GM18526 (cell line): Measurements from ENCODE around the gene CYTH1.

Source experiments
- POLR2A ChIP-seq: IDR thresholded peaks from 3 replicates; pipeline ENCODE4 v1.6.1; 2011; ENCODE audit not compliant: insufficient read length; ENCODE audit errors: extremely low read depth

CYTH1 gene

DNA sequence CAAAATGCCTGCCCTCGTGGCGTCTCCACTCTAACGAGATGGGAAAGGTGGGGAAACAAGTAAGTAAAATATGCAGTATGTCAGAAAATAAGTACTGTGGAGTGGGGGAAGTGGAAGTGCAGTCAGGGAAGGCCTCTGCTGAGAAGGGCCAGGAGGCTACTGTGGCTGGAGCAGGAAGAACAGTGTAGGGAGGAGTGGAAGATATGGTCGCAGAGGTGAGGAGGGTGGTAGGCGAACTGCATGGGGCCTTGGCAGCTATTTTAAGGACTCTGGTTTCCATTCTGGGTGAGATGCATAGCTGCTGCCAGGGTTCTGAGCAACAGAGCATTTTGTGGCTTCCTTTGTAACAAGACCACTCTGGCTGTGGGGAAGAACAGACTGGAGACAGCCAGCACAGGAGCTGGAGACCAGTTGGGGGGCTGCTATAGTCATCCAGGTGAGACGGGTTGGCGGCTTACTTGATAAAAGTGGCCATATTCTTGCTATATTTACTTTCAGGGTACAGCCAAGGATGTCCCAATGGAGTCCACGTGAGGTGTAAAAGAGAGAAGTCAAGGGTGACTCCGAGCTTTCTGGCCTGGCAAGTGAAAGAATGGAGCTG lies 42.6 kb downstream of the CYTH1 start:
- TF ChIP-seq POLR2A = no peak

DNA sequence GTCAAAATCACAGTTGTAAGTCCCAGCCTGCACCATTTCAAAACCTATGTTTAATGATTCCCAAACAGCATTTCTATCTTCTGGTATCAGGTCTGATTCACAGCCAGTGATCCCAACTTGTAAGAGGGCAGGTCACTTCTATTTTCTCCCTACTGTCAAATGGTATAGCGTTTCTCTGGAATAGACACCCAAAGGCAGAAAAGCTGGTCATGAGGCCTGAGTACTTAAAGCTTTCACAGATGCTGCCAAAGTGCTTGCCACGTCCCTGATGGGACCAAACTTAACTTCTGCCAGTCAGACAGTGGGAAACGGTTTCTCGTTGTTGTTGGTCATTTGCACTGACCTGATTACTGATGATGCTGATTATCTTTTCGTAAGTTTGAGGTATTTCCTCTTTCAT lies 43.4 kb downstream of the CYTH1 start:
- TF ChIP-seq POLR2A = no peak

DNA sequence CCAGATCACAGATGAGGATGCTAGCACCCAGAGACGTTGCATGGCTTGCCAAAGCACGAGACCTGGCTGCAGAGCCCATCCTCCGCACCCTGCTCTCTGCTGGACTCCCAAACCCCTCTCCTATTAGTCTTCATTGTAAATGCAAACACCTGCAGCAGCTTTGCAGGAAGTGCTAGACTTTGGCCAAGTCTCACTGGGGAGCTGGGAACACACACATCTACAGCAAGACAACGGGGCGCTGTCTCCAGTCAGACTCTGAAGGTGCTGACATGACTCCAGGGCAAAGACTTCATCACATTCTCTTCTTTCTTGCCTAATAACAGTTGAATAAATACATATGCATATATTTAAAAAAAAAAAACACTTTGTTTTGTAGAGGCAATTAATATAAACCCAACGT lies 43.8 kb downstream of the CYTH1 start:
- TF ChIP-seq POLR2A = no peak

DNA sequence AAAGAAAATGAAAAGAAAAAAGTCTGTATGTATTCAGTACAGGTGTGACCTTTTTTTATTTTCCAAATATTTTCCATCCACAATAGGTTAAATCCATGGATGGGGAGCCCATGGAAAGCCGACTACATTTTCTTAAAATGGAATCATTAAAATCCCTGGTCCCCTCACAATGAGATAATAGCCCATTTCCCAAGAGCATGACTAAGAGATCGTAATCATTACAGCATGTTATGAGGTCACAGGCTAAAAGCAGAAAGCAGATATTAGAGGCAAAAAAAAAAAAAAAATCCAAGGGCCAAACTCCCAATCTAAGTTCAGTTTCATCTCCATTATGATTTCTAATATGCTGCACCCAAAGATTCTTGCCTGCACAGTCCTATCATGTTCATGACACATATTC lies 44.7 kb downstream of the CYTH1 start:
- no peak for TF ChIP-seq POLR2A

DNA sequence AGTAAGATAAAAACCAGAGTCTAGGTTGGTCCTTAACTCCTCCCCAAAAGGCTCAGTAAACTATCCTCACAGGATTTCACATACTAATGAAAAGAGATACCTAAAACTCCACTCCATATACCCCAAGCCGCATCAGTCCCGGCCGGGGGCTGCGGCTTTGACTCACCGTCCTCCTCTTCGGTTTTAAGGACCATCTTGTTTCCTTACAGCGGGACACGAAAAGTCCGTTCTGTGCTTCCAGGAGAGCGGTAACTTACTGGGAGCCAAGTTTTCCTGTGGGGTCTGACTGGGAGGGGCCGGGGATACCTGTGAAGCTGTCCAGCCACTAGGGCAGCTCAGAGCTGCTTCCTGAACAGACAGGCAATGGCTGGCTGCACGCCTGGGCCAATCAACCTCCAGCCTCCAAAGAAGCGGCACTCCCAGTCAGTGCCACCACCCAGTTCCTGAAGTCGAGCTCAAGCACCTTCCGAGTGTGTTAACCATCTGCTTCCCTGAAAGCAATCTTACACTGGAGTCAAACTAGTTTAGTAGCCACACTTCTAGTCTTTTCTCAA lies 45.5 kb downstream of the CYTH1 start:
- peak; percentile 38 for TF ChIP-seq POLR2A

DNA sequence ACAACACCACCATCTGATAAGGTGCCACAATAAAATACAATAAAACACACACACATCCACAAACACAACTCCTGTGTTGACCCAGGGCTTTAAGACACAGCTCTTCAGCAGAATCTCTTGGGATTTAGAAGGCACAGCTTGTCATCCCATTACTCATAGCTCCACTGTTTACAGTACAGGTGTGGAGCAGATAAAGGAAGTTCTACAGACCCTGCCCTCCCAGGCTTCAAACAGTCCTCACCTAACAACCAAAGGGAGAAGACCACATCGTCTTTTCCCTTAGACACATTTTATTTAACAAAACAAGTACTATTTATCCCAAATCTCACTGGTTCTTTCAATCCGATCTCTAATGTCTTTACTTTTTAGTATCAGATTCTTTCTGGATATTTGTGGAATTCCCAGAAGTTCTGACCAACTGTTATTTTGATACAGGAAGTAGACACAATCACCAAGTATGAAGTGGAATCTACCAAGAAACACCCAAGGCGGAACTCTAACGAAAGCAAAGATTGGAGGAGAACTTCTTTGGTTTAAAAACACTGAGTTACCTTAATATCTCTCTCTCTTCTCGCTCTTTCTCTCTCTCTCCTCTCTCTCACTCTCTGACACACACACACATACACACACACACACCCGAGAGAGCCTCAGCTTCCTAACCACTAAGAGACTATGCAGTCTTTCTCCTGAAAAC lies 46.1 kb downstream of the CYTH1 start:
- TF ChIP-seq POLR2A = no peak

DNA sequence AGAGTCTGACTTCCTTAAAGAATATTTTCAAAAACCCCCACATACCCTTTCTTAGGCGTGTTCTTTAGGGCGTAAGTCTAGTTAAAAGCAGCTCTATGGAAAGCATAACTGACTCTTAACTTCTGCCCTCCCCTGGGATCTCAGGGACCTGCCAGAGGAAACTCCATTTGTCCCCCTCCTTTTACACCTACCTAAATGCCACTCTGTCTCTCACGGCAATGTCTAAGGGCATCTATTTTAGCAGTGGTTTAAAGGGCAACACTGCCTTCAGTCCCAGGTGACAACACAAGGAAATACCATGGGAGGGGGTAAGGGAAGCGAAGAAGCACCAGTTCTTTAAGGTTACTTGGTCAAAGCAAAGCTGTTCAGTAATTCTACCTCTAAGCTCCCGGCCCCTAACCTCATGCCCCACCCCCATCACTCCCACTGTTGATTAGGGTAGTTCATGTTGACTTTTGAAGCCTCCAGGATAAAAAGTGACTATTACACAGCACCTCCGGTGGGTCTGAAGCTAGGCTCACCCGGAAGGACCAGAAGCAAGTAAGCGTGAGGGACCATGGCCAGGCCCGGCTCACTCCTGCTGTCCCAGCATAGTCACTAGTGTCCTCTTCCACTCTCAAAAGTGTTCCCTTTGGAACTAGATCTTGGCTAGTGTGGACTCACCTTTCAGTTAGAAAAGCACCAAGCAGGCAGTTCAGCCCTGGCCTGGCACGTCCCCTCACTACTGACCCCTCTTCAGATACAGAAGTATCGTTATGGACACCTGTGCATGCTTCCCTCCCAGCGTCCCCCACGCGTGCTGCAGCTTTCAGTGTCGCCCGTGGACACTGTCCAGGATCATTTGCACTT lies 47.1 kb downstream of the CYTH1 start:
- TF ChIP-seq POLR2A = no peak

DNA sequence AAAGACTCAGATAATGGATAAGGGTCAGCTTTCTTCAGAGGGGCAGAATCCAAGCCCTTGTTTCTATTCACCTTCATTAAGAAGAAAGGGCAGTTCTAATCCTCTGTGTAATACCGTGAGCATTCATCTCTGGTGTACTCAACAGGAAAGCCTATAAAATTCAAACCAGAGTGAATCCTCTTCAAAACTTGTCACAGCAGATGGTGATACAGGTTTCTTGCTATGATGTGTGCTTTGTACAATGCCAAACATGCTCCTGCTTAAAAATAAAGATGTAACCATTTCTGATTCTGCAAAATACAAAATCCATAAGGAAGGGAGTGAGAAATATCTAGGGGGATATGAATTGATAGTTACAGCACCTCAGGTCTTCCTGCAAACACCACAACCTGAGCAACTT lies 49.7 kb downstream of the CYTH1 start:
- no peak for TF ChIP-seq POLR2A

DNA sequence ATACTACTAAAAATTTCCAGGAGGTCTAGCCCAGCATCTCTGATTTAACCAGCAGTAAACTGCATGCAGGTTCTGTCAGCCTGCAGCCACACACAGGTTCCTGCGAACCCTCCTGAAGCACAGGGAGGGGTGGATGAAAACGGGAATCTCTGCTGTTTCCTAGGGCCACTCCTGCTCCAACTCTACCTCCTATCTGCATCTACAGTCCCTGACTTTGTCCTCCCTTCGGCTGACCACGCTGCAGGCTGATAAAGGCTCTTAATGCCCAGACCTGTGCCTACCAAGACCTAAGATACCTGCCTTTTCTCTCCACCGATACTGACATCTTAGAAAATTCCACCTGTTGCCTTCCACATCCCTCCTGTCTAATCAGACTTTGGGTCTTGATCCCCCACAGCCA lies 50.2 kb downstream of the CYTH1 start:
- TF ChIP-seq POLR2A = no peak

DNA sequence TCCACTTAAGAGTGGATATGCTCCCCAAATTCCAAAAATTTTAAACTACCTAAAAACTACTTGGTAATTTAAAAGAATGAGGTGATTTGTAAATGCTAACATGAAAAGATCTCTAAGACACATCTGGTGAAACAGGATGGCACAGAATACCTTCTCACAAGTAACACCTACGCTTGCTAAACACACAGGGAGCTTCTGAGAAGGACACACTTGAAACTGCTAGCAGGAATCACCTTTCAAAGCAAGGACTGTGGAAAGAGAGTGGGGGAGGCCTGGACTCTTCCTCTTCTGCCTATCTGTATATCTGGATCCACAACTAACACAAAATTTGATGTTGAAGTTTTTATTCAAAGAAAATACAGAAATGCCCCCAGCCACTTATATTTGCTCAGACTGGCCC lies 52.4 kb downstream of the CYTH1 start:
- TF ChIP-seq POLR2A = no peak

DNA sequence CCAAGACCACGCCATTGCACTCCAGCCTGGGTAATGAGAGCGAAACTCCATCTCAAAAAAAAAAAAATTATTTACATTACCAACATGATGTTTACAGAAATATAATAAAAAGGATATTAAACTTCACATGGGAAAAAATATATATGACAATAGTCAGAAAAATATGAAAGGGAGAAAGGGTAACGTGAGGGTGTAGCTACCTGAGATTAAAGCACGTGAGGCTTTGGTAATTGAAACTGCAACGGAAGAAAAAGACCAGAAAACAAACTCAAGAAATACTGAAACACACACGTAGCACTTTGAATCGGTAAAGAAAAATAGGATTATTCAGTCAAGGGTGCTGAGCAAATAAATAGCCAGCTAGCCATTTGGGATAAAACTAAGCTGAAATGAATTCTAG lies 53.6 kb downstream of the CYTH1 start:
- no peak for TF ChIP-seq POLR2A

DNA sequence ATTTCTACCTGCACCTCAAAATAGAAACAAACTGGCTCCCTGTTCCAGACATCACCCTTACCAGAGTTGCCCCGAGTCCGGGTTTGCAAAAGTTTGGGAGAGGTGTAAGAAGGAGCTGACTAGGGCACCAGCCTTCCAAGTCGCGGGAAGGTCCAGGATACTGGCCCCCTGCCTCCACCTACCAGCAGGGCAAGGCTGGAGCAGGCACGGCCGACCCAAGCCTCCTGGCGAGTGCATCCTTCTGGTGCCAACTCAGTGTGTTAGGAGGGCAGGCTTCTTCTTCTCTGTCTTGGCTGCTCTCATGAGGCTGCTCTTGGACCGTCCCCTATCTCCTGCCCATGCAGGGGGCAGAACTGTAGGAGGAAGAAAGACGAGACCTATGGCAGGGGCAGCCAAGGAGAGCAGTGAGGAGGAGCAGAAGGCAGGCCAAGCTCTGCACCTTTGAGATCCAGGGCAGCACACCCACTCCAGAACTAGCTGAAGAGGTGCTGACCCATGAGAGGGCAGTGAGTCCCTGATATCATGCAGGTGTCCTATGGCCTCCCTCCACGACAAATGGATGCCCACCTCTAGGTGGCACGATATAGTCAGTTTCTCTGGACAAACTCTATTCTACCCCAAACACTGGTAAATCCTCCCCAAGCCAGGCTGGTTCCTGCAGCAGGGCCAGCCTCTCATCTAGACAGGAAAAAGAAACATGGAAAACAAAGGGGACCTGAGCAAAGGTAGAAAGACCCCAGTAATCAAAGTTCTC lies 54.4 kb downstream of the CYTH1 start:
- no peak for TF ChIP-seq POLR2A

DNA sequence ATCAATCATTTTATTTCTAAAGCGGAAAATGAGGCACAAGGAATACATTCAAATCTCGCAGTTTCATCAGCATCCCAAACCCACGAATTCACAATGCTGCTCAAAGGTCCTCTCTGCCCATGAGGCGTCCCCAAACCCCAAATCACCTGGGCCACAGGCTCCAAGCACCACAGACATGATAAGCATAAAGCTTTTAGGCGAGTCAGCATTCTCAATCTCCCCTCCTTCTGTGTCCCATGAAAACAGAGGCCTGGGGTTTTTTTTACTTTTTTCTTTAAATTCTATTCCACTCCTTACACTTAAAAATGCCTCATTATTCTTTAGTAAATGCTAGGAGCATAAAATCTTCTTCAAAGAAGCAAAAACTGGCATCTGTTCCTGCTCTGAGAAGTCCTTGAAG lies 55.0 kb downstream of the CYTH1 start:
- TF ChIP-seq POLR2A = no peak

DNA sequence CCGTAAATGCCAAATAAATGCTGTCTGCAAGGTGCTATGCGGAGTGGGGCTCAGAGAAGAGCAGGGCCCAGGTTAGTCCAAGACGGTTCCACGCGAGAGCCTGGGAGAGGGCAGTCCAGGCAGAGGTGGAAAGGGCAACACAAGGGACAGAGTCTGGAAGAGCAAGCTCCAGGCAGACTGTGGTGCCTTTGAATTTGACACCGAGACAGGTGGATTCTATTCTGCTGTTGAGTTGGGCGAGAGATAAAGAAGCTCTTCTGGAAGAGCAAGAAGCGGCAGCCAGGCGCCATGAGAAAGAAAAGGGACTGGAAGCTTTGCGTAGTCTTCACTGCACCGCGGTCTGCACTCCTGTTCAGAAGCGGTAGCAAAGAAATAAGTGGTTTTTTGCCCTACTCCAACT lies 55.6 kb downstream of the CYTH1 start:
- TF ChIP-seq POLR2A = no peak

DNA sequence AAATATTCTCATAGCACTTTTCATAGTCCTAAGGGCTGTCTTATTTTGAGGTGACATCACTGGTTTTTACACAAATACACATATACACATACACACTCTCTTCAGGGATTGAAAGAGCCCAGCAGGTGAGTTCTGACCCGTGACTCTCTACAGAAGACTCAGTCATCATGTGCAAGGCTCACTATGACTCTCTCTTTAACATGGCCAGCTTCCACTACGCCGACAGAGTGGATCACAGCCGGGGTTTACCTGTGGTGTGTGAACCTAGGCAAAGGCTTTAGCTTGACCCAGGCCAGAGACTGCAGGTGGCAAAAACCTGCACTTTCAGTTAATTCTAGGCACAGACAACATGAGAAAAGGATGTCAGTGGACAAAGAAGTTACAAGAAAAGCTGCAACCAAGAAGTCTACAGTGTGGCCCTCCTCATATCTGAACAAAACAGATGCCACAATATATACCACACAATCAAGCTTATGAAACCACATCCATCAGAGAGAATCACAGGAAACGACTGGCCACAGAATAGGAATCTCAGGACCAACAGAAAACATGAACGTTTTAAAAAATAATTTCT lies 56.5 kb downstream of the CYTH1 start:
- TF ChIP-seq POLR2A = no peak
